HG02798 (cell line): ENCODE results near the gene CD83.

ENCODE experiments used
- ATAC-seq: cut with Tn5 transposase; IDR thresholded peaks from one replicate; pipeline ENCODE4 v1.9.1; 2021; ENCODE audit warnings: mild to moderate bottlenecking; ENCODE audit not compliant: unreplicated experiment, poor library complexity

CD83 gene

DNA sequence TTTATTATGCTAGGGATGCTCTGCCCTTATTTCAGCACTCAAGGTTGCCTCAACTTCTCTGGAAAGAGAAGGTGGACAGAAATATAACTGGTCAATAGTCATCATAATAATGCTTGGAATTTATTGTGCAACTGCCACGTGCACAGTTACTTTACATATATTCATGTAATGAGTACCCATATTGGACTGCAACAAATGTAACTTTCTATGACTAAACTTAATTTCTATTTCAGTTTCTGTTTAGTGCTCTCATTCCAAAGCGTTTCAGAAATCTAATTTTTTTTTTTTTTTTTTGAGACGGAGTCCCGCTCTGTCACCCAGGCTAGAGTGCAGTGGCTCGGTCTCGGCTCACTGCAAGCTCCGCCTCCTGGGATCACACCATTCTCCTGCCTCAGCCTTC, 28.3 kb upstream of the CD83 start:
- peak; percentile 49 for ATAC-seq

DNA sequence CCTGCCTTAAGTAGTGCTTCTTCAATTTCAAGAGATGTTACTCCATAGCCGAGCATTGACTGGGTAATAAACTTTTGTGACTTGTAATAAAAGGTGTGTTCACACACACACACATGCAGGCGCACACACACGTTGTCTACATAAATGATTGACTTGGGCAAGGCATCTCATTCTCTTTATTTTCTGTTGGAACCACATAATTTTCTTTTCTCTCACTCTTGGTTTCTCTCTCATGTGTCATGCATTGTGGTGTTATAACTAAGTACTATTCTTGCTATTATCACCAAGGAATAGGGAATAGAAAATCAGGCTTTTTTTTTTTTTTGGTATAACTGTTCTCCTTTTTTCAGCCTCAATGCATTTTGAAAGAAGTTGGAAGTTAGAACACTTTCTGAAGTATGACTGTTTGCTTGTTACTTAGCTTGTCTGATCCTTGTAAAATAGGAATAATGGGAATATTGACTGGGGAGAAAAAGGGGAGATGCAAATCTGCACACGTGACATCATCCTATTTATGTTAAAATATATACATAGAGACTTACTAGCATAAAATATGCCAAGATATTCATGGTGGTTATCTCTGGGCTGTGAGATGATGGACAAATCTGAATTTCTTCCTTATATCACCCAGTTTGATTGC, 26.1 kb upstream of the CD83 start:
- ATAC-seq, result no peak

DNA sequence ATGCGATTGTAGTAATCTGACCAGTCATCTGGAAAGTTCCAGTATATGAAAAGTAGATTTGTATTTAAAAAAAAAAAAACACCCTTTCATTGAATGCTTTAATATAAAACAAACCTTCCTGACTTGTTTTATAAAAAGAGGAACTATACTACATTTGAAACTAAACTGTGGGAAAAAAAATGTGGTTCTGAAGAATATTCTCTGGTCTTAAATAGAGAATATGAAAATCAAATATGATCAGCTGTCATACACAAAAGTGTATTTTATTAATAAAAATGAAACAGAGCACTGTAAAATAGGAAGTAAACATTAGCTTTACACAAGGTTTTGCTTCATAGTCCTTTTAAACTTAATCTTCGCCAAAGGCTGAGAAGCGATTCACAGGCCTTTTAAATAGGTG, 25.3 kb upstream of the CD83 start:
- ATAC-seq, result no peak

DNA sequence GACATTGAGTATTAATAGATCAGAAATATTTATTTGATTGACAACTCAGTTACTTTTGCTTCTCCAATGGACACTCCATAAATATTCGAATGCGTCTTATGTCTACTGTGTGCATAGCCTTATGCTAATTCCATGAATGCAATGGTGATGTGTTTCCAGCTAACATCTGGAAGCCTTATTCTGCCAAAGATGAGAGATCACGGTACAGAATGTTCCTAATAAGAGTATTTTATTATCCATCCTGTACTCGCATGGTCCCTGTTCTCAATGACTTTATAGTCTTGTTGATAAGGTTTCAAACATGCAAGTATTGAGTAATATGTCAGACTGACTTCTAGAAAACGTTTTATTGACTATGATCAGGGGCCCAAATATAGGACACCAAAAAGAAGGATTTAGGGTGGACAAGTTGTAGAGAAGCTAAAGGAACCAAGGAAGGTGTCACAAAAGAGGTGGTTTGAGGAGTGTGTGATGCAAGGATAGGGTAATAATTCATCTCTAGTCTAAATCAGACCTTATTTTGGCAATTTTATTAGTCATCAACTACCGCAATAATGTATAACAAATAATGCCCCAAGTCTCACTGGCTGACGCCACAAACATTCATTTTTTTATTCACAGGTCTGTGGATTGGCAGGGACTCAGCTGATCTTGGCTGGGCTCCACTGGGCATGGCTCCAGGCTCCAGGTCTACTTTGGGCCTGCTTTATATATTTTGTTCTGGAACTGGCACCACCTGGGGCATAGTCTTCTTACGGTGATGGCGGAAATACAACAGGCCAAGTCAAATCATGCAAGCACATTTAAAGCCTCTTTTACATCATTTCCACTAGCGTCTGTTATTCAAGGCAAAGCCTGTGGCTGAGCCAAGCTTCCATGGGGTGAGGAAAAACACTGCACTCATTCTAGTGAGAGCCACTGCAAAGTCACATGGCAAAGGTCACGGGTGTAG, 24.5 kb upstream of the CD83 start:
- no peak for ATAC-seq

DNA sequence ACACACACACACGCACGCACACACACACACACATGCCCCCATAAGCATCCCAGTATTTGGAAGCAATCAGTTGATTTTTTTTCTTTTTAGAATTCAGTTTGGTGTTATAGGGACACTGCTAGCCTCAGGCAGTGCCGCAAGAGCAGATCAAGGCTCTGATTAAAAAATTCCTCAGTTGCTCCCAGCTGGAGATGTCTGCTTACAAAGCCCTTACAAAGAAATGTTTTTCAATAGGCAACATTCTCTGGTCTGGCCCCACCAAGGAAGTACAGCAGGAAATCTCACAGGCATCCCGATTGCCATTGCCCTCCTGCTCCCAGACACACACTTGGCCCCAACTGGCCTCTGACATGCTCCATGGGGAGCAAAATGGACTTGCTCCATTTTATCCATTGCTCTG, 22.9 kb upstream of the CD83 start:
- ATAC-seq, result no peak

DNA sequence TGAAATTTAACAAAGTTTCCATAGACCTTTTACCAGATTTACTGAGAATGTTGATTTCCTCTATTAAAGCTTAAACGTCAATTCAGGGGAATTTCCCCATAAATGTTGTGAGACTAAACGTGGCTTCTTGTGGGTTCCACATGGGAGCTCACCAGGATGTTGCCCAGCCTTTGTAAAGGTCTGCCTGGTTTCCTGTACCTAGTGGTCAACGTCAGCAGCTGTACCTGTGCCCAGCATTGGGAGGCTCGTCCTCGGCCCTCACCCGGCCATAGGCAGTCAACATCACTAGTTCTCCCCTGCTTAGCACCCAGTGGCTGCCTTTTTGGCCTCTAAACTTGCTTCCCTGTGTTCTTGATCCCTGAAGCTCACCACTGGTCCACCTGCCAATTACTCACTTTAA, 22.1 kb upstream of the CD83 start:
- ATAC-seq, result peak; percentile 45

DNA sequence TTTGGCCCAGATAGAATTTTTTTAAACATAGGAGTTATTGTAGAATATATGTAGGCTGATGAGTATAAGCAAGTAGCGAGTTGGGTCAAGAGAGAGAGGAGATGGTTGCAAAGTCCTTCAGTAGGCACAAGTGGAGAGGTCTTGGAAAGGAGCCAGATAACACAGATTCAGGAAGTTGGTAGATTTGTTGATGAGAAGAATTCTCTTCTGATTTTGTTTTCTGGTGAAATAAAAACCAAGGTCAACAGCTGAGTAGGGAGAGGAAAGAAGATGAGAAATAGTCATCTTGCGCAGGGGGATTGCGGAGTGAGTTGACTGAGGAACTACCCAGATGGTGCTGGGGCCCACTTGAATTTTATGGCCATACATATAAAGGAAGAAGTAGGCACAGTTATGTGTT, 17.4 kb upstream of the CD83 start:
- ATAC-seq, result no peak

DNA sequence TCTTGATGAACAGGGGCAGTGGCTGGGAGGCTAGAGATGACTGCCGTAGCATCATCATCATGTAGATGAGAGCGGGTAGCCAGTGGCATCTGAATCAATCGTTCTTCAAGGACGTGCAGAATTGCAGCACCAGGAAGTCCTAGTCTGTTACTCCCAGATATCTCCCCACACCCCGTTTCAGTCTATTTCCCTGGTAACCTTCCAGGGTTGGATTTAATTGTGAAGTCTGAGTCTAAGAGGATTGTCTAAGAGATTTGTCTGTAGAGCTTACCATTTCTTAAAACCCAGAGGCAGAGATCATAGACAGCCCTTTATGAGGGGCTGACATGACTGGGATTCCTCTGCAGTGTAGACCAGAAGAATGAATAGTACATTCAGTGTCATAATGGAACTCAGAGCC, 16.6 kb upstream of the CD83 start:
- ATAC-seq, result no peak

DNA sequence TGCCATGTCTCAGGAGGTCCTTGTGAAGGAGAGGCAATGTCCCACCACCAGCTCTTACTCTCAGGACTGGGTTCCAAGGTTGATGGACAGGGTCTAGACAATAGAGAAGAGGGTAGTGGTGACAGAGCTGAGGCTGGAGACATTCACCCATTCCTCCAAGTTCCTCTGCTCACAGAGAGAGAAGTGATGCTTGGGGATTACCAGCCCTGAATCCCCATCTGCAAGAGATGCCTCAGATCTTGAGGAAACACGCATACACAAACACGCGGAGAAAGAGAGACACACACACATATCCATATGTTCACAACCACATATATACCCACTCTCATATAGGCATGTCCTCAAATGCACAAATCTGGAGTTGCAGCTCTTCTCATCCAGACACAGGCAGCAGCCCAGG, 15.2 kb upstream of the CD83 start:
- ATAC-seq, result no peak

DNA sequence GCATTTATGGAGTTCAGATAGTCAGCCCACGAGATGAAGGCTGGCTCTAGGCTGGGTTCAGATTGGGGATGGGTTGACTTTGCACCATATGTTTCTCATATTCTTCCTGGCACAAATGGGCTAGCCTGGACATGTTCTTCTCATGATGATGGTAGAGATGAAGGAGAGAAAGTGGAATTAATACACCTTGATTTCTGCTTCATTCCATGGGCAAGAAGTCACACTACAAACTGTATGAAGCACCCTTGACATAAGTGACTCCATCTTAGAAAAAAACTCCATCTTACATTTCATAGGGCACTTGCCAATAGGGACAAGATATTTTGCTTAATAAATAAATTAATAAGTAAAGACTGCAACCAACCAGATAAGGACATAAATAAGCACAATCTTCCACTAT, 12.0 kb upstream of the CD83 start:
- no peak for ATAC-seq

DNA sequence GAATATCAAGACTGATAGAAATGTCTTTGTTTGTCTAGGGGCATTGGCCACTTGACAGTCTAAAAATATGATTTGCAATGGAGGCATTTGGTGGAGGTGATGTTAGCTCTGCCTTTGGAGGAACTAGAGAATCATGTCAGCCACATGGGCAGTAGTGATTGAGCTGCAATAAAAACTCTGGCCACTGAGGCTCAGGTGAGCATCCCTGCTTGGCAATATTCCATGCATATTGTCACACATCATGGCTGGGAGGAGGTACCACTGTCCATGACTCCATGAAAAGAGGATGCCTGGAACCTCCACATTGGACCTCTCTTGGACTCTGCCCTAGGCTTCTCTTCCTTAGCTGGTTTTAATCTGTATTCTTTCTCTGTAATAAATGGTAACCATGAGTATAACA, 10.6 kb upstream of the CD83 start:
- ATAC-seq, result no peak

DNA sequence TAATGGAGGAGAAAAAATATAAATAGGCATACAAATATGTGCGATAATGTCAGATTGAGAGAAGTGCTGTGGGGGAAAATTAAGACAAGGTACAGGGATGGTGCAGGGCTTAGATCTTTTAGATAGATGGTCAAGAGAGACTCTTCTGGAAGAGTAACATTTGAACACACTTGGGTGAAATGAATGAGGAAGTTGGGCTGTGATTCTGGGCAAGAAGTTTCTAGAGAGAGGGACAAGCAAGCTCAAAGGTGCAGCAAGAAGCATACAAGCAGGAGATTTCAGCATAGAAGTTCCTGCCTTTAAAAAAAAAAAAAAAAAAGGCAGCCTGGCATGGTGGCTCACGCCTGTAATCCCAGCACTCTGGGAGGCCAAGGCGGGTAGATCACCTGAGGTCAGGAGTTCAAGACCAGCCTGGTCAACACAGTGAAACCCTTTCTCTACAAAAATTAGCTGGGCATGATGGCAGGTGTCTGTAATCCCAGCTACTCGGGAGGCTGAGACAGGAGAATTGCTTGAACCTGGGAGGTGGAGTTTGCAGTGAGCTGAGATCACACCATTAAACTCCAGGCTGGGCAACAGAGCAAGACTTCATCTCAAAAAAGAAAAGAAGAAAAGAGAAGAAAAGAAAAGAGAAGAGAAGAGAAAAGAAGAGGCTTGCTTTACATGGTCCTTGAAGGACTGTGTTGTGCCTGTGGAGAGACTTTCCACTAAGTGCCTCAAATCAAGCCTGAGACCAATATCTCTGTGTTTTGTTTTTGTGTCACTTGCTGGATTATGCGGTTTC, 9.7 kb upstream of the CD83 start:
- ATAC-seq, result no peak

DNA sequence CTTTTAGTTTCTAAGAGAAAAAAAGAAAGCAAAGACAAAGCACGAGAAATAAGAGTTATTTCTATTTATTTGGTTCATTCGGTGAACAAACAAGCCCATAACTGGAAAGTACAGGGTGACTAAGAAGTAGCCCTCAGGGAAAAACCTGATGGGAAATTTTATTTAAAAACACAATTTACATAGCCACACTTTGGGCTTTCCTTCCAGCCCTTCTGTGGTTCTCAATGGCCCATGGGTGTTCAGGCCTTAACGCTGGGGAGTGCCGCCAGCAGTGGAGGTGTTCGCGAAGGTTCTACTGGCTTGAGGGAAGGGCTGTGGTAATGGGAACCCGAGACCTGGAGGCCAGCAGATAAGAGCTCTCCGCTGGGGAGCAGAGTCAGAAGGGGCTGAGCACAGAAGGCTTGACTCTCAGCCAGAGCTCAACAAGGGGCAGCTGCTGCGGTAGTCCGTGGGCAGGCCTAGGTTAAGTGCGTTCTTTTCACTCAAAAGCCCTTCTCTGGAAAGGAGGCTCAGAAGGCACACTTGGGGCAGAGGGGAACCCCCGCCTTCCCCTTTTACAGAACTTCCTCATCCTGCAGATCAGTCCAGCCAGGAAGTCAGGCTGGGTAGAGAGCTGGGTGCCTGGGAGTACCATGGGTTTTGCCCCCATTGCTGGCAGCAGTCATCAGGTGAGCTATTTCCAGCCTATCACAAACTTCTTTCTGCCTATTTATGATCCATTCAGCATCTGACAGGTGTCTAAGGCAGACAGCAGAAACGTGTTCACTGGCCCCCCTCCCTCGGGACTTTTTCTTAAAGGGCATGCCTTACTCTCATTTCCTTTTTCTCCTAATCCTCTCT, 8.8 kb upstream of the CD83 start:
- ATAC-seq, result peak; percentile 63

DNA sequence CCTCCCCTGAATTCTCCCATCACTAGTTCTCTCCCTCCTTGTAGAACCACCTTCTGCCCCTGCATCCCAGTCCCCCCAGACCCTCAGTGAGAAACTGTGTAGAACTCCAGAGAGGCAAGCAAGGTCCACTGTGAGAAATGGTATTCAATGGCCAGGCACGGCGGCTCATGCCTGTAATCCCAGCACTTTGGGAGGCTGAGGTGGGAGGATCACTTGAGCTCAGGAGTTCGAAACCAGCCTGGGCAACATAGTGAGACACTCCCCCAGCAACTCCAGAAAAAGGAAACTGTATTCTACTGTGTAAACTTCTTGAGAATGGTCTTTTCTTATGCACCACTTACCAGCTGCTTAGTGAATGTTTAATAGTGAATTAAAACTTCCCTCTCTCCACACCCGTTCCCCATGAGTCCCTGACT, 8.2 kb upstream of the CD83 start:
- ATAC-seq, result no peak

DNA sequence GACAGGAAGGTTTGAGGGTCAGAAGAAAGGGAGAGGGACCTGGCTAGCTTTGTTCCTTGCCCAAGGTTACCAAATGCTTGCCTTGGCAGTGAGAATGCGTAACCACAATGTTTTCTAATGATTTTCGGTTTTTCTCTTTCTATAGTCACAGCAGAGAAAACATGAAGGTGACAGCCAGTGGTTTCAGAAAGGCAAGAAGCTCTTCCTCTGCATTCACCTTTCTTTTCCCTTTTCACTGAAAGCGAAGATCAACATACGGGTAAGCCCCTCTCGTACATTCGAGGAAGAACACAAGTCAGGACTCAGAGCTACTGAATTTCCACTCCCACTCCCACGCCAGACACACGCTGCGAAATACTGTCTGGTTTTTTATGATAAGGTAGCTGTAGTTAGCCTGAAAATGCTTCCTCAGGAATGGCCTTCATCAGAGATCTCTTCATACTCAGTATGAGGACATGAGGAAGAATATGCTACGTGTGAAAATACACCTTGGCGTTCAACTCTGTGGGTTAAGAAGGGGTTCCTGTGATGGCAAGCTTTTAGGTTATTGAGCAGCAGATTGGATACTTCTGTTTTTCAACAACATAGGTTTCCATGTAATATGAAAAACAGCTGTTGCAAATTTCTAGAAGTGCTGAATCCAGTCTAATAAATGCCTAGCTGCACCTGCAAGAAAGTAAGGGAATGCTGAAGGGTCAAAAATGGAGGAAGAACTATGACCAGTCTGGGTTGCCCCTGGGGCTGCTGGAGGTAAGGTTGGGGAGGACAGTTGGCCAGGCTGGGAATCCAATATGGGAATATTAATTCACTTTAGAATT, 7.4 kb upstream of the CD83 start:
- ATAC-seq, result peak; percentile 68

DNA sequence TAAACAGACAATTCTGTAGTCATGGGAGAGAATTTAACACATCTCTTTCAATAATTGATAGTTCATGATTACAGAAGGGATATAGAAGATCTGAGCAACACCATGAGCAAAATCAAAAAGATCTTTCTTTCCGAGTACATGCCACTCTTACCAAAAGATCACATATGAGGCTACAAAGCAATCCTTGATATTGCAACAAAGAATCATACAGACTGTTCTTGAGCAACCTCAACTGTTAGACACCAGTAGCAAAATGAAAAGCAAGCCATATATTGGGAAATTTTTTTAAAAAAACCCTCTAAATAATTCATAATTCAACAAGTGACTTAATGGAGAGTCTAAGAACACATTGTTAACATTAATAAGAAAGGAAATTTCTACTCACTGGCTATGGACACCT, 3.6 kb upstream of the CD83 start:
- no peak for ATAC-seq

DNA sequence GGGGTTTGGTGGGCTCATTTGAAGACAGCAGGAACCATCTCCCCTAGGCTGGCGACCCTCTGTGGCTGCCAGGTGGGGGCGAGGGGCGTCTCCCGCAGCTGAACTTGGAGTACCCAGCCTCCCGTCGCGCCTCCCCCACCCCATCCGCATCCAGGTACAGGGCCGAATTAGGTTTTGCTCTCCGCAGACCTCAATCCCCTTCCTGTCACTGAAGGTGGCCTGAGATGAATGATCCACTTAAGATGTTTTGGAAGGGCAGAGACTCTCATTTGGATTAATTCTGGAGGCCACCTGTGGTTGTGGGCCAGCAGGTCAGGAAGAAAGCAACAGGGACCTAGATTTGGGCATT, 493 bp downstream of the CD83 start:
- ATAC-seq, result no peak

DNA sequence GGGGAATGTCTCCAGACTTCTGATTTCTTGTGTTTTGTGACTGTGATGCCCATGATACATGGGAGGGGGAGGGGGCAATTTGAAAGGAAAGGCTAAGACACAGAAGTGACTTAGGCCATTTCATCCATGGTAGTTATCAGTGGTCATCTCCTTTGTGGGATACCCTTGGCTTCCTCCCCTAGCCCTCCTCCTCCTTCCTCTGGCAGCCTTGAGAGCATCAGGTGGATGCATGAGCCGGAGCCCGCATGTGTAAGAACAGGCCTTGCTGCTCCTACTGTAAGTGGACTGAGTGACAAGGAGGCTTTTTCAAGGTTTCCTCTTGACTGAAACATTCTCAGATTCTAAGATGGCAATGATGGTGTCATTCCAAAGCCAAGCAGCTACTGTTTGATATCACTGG, 874 bp downstream of the CD83 start:
- no peak for ATAC-seq

DNA sequence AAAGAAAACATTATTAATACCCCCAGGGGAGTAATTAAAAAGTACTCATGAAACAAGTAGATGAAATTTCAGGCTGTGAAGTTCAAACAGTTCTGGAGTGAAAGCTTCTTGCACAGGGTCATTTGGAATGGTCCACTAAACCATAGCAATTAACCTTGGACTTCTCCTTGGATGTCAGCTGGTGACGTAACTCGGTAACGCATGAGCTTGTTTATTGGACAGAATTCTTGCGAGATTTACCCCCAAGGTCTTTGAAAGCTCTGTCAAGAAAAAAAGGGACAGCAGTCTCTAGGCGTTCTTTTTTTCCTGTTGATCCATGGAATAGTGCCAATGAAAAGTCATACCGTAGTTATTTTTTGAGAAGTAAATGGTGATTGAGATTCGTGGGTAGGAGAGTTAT, 2.2 kb downstream of the CD83 start:
- no peak for ATAC-seq

DNA sequence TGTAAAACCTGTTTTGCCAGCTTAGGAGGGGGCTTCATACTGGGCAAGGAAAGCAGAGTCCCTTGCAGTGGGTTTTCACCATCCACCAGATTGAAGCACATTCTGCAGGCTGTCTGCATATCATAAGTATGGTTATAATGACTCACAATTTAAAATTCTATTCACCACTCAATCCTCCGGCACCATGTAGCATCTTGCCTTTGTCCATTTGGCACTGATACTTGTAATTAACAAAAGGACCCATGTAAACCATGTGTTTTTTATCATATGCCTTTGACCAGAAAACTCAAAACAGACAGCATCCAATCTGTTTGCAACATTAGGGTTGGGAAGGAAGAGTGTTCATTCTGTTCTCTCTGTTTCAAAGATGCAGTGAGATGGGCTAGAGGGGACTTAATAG, 3.0 kb downstream of the CD83 start:
- ATAC-seq, result no peak
